ENCODE data around the gene LSS.
"Not testable (repeated sequence)": the region's sequence is repeated elsewhere in the genome, so short reads cannot be mapped to it uniquely, and the experiment has no call there.

Gene LSS

DNA sequence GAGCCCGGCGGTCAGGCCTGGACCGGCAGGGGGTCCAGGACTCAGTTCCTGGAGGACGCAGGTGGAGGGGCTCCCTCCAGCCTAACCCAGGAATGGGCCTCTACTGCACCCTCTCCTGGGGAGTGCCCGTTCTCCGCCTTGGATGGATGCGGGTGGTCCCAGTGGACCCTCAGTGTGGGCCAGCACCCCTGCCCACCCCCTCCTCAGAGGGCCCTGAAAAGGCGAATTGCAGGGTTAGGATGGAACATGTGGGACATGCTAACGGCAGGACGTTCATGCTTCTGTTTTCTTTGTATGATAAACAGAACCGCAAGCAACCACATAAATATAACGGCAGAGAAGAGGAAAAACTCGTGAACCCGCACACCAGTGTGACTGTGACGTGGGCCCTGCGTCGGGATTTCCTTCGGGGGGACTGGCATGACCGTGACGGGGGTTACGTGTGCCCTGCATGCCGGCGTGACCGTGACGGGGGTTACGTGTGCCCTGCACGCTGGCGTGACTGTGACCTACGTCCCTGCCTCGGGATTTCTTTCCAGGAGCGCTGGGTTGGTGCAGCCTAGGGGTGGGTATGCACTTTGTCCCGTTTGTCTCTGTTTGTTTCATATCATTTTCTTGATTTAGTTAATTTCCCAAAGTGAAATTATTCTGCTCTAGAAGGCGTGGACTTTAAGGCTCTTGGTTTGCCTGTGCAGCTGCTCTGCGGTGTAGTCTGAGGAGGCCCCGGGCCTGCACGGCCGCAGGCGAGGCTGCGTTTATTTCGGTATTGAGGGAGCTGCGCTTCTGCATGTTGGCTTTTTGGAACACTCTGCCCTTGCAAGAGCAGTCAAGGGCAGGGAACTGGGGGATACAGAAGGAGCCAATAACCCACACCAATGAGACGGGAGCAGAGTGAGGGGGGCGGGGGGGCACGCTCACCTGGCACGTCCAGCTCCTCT lies 76.3 kb downstream of the LSS start:
- DNase-seq, result peak; percentile 46

DNA sequence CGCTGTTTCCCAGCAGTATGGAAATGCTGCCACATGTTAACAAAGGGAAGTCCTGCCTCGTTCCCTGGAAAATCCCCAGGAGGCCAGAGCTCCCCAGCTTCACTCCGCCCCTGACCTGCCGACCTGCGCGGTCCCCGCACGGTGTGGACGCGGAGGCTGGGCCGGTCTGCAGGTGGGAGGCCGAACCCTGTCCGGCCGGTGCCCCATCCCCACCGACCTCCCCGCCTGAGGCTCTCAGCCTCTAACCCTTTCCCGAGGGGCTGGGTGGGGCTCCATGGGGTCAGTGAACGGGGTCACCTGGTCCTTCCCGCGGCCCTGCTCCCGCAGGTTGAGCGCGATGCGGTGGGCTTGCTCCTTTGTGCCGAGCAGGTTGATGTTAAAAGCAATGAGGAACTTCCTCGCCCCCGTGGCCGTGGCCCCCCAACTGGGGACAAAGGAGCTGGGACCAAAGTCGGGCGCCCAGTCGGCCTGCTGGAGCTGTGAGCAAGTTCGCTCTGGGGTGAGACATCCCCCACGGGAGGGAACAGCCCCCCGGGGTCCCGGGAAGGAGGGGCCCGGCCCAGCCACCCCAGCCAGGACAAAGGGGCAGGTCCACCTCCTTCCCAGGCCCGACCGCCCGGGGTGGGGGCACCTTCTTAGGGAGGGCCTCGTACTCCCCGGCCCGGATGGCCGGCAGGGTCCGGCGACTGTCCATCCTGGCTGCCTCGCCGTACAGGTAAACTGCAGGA lies 77.1 kb downstream of the LSS start:
- peak; percentile 26 for DNase-seq

DNA sequence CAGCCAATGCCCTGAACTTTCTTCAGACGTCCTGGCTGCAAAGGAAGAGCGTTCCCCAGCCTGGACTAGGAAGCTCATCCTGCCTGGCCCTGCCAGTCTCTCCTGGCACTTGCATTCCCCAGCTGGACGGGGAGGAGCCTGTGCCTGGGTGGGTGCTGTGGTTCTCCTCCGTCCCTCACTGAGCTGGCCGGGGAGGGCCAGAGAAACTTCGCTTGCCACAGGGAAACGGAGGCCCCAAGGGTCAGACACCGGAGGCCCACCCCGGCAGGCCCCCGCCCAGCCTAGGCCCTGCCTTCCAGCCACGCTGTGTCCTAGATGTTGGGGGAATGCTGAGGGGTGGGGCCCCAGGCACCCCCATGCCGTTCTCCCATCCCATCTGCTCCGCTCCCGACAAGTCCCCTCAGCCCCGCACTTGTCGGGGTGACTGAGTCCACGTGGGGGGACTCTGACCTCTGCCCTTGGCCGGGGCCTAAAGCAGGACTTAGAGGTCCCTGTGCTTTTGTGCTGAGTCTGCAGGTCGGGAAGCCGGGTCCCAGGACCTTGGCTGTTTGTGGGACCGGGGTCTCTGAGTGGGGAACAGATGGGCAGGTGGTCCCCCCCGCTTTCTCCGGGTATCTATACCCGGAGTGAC lies 78.0 kb downstream of the LSS start:
- DNase-seq, result peak; percentile 29

DNA sequence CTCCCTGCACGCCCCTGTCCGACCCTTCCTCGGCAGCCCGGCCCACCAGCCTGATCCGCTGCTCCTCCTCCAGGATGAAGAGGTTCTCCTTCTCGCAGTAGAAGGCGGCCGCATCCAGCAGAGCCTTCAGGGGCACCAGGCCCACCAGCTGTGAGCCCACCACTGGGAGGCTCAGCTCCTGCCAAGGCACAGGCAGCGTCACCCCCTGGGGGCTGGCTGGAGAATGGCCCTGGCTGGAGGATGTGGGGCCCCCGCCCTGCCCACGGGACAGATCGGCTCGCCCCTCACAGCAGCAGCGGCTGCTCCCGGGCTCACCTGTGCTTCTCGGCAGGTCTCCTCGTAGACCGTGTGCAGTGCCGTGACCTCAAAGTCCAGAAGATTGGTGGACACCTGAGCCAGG lies 78.5 kb downstream of the LSS start:
- peak; percentile 40 for DNase-seq

DNA sequence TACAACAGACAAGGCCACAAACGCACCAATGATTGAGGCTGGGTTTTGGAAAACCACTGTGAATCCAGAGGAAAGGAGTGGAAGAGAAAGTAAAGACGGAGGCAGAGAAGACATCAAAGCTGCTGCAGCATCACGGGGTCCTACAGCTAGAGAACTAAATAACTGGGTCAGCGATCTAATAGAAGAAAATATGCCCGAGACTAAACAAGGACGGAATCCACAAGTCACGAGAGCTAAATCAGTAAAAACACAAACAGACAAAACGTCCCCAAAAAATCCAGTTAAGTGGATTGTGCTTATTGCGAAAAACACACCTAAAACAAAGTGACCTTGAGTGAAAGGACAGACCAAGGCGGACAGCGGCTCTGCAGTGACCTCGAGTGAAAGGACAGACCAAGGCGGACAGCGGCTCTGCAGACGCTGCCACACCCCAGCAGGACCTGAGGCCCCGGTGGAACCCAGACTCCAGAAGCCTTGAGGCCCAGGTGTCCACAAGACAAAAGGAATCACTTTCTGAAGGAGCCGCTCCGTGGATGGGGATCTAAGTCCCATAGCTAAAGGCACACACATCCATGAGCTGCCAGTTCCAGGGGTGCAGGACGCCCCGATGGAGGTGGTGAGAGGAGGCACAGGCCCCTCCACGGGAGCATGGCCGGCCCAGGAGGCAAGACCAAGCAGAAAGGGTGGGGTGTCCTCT lies 79.2 kb downstream of the LSS start:
- DNase-seq, result no peak

DNA sequence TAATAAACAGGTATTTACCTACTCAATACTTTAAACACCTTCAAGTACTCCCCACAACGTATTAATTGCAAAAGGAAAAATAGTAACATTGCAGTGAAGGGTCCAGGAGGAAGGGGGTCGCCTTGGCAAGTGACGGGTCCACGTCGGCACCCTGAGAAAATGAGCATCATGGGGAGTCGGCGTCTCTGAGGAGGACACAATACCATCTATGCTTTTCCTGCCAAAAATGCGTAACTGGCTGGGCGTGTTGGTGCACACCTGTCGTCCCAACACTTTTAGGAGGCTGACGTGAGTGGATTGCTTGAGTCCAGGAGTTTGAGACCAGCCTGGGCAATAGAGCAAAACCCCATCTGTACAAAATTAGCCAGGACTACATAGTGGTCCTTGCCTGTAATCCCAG lies 80.5 kb downstream of the LSS start:
- DNase-seq, result no peak

DNA sequence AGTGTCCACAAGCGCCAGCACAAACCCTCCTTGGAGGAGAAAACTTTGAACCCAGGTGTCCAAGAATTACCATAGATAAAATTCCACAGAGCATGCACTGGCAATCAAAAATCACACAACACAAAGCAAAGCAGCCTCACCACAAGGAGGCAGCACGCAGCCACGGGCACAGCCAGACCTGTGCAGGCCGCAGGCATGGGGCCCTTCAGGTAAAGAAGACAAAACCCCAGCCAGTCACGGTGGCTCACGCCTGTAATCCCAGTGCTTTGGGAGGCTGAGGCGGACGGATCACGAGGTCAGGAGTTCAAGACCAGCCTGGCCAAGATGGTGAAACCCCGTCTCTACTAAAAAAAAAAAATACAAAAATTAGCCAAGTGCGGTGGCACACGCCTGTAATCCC lies 81.1 kb downstream of the LSS start:
- DNase-seq, result peak; percentile 19

DNA sequence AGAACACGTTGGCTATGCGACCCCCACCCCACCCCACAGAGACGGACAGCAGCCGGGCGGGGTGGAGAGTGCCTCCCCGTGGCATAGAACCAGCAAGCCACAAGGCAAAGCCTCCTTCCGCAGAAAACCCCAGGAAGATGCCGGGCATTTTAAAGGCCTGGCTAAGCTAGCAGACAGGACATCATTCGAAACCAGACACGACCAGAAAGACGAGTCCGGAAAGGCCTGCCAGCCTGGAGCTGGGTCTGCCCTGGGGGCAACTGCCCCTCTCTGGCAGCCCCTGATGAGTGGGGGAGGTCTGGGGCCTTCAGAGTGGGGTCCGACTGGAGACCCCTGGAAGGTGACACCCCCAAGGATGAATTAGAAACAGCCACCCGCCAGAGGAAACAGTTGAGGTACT lies 81.7 kb downstream of the LSS start:
- DNase-seq, result peak; percentile 35

DNA sequence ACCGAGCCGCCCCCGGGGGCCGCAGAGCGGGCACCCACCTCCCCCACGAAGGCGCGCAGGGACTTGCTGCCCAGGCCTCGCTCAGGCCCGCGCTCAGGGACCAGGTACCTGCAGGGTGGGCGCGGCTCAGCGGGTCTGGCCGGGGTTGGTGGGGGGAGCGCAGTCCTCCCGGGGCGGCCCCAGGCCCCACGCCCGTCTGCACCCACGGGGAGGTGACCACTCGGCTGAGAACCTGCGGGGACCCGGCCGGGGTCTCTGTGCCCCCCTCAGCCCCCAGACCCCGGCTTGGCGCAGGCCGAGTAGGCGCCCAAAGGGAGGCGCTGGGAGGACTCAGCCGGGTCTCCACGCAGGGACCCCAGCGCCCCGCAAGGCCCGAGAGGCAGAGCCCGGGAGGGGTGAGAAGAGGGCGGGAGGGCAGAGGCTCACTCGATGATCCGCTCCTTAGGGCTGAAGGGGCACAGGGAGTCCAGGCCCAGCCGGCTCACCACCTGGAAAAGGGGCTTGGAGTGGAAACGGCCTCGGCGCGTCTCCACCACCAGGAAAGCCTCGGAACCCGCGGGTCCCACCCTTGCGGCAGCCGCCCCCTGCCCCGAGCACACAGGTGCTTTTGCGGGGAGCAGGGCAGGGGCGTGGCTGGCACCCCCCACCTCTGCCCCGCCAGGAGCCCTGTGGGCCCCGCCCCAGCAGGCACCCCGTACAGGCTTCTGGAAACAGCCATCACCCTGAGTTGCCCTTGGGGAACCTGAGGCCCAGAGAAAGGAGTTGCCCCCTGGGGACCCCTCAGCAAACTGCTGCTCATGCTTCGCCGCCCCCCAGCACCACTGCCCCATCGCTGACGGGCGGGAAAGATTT lies 82.5 kb downstream of the LSS start:
- DNase-seq, result peak; percentile 36

DNA sequence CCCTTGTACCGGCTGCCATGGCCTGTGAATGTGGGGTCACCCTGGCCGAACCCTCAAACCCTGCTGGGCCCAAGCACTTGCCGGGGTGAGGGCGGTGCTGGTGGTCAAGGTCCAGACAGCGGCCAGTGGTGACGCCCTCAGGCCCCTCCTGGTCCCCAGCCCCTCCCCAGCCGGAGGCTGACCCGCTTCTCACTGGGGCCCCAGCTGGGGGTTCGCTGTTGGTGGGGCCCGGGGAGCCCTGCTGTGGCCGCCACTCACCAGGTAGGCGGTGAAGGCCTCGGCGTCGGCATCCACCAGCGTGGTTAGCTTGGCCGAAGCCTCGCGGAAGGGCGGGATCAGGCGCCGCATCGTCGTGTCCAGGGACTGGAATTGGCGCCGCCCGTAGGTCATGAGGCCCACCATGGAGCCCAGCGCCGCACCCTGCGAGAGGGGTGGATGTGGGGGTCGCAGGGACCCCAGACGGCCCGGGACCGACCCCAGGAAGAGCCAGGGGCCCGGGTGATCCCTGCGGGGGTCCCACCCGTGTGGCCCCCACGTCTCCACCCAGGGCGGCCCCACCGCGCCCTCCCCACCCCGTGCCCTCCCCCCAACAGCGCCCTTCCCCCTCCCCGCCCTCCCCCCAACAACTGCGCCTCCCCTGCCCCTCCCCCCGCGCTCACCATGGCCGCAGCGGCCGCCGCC lies 83.3 kb downstream of the LSS start:
- no peak for DNase-seq

DNA sequence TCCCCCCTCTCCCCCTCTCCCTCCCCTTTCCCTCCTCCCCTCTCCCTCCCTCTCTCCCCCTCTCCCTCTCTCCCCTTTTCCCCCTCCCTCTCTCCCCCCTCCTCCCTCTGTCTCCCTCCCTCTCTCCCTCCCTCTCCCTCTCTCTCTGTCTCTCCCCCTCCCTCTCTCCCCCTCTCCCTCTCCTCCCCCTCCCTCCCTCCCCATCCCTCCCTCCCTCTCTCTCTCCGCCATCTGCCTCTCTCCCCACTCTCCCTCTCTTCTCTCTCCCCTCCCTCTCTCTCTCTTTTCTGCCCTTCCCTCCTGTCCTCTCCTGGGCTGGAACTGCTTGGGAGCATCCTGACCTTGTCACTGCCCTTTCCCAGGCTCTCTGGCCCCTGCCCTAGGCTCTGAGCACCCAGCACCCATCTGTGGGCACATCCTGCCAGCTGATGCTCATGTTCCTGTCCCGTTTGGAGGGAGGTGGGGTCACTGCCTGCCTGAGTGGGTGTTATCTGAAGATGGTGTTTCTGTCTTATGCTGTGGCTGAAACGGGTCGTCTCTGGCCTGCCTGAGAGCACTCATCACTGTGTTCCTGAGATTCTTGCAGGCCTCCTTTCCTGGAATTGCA lies 84.0 kb downstream of the LSS start:
- no peak for DNase-seq

DNA sequence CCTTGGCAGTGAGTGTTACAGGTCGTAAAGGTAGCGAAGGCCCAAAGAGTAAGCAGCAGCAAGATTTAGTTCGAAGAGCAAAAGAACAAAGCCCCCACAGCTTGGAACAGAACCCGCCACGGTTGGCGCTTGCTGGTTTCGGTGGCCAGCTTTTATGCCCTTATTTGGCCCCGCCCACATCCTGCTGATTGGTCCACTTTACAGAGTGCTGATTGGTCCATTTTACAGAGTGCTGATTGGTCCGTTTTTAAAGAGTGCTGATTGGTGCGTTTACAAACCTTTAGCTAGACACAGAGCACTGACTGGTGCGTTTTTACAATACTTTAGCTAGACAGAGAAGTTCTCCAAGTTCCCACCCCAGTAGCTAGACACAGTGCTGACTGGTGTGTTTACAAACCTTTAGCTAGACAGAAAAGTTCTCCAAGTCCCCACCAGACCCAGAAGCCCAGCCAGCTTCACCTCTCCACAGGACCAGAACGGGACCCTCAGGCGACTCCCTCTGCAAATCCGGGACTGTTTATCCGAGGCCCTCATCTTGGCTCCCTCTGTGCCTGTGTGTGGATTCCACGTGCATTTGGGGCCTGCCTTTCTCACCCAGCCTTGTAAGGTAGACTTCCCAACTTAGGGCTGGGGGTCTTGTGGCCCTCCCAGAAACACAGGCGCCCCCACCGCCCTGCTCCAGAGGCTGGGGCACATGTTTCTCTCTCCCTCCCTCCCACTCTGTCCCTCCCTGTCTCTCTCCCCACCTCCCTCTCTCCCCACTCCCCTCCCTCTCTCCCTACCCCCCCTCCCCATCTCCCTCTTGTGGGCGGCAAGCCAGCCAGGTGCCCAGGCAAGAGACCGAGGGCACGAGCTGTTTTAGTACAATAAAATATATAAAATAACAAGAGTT lies 85.7 kb downstream of the LSS start:
- DNase-seq, result no peak

DNA sequence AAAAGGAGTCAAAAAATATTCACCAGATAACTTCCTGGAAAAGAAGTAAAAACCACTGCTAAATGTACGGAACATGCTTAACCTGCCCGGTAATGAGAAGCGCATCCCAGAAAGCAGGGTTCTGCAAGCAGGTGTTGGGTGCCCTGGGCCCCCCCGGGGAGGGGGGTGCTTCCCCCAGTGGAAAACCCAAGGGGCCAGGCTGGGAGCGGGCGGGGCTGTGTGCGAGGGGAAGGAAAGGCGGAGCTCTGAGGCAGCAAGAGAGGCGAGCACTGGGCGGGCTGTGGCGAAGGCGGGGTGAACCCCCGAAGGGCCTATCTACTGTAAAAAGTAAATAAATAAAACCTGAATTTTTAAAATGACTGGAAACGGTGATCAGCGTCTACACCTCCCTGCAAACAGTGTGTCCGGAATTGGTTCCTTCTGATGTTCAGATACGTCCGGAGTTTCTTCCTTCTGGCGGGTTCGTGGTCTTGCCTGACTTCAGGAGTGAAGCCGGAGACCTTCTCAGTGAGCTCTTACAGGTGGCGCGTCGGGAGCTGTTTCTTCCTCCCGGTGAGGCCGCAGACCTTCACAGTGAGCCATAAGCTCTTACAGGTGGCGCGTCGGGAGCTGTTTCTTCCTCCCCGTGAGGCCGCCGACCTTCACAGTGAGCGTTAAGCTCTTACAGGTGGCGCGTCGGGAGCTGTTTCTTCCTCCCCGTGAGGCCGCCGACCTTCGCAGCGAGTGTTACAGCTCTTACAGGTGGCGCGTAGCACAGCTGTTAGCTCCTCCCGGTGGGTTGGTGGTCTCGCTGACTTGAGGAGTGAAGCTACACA lies 86.6 kb downstream of the LSS start:
- DNase-seq, result no peak

DNA sequence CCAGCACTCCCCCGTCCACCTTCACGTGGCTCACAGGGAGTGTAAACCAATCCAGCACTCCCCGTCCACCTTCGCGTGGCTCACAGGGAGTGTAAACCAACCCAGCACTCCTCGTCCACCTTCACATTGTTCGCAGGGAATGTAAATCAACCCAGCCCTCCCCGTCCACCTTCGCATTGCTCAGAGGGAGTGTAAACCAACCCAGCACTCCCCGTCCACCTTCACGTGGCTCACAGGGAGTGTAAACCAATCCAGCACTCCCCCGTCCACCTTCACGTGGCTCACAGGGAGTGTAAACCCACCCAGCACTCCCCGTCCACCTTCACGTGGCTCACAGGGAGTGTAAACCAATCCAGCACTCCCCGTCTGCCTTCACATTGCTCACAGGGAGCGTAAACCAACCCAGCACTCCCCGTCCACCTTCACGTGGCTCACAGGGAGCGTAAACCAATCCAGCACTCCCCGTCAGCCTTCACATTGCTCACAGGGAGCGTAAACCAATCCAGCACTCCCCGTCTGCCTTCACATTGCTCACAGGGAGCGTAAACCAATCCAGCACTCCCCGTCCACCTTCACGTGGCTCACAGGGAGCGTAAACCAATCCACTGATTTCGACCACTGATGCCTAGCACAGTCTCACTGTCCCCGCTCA lies 88.1 kb downstream of the LSS start:
- DNase-seq, result not testable (repeated sequence)

DNA sequence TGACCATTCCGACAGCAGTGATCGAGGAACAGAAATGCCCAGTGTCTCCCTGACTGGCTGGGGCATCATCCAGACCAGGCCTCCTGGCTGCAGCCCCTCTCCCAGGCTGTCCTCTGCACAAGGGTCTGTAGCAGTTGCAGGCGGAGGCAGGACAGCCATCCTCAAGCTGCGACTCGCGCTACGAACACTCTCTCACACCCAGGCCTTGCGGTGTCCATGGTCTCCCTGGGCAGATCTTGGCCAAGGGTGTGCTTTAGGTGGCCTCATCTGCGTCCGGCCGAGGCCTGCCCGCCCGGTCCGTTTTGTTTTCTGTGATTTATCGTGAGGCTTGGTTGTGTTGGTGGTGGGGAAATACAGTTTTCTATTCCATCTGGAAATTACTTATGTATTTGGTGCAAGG lies 88.9 kb downstream of the LSS start:
- no peak for DNase-seq

DNA sequence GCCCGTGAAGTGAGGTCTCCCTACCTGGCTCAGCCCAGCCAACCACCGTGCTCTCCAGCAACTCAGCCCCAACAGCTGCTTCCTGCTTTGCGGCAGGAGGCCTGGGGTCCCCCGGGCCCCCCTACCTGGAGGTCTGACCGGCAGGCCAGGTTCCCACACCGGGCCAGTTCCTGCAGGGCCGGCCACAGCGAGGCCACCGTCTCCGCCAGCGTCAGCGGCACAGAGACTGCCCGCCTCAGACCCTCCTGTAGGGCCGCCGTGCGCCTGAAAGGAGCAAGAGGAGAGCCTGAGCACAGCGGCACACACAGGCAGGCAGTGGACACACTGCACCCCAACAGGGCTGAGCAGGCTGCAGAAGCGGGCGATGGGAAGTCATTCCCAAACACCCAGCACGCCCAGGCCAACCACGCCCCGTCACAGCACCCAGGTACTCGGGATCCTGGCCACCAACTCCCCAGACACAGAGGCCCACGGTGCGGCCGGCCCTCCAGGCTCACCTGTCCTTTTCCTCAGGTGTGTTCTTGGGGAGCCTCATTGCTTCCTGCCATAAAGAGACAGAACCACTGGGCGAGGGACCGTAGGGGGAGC lies 90.1 kb downstream of the LSS start:
- no peak for DNase-seq

Data from right forelimb (tissue), 1 donor.